ENCODE measurements around the gene ROR1.

- no peak for TF ChIP-seq EZH2phosphoT487 (IDR thresholded peaks at IDR 0.05; ENCODE audit: borderline replicate concordance, low read depth)
- TF ChIP-seq CTCF (IDR thresholded peaks at IDR 0.05) = no peak
- no peak for TF ChIP-seq SIN3A (IDR thresholded peaks at IDR 0.05; ENCODE audit: borderline replicate concordance, low read depth, low read length)
- no peak for TF ChIP-seq EP300 (IDR thresholded peaks at IDR 0.05; ENCODE audit: borderline replicate concordance in 1 of 2, low read depth in 1 of 2, low read length in 1 of 2)
- TF ChIP-seq USF2 (IDR thresholded peaks at IDR 0.05; ENCODE audit: borderline replicate concordance, low read depth, low read length) = no peak
- no peak for TF ChIP-seq FOXJ3 (CRISPR knock-in tag; IDR thresholded peaks at IDR 0.05)
Observed at GRCh38 chr1:64147759-64148158, 373.9 kb downstream of the ROR1 start.
